ENCODE measurements around the gene KIF1A.

GRCh38 chr2:240865391-240865790 lies 45.4 kb upstream of the KIF1A start:
- TF ChIP-seq CTCF (optimal IDR thresholded peaks at IDR 0.05 in 1 of 3, IDR thresholded peaks at IDR 0.05 in 1 of 3, conservative IDR thresholded peaks at IDR 0.05 in 1 of 3; ENCODE audit: extremely low read depth in 1 of 3, insufficient read depth in 2 of 3, low read length in 3 of 3) (no peak), EZH2 (IDR thresholded peaks at IDR 0.05; ENCODE audit: low read length) (no peak)
